Activated CD4-positive, alpha-beta T cell treated with anti-CD3 and anti-CD28 coated beads, Interleukin-2, amount 10 ng/mL, durations not matched to agents 7 days and 5 days (primary cell): ENCODE data around the gene OR6C75. TPM values are rescaled to one million over a fixed set of nuclear protein-coding genes. Genes with fewer than 3 reads are reported as not detected.
"Not testable (repeated sequence)": the region's sequence is repeated elsewhere in the genome, so short reads cannot be mapped to it uniquely, and the experiment has no call there.

ENCODE experiments used
- CTCF ChIA-PET: fragments of 350-600 bp; sonication (Branson Sonifier 250); formaldehyde crosslinking; loops from one replicate; lab custom pipeline; 2021; ENCODE audit warnings: antibody characterized with exemption; lab: Charles Lee
- POLR2A ChIA-PET: fragments of 350-600 bp; sonication (Branson Sonifier 250); formaldehyde crosslinking; loops from one replicate; lab custom pipeline; 2021; ENCODE audit warnings: antibody characterized with exemption; lab: Charles Lee
- DNase-seq: peaks from one replicate; pipeline ENCODE4 v3.0.0-alpha.2; 2020
- H3K27ac Mint-ChIP-seq: one replicate; pipeline ENCODE4 v1.8.0; 2021; ENCODE audit warnings: mild to moderate bottlenecking, moderate library complexity, mixed read lengths
- H3K27me3 Mint-ChIP-seq: one replicate; pipeline ENCODE4 v1.8.0; 2021; ENCODE audit warnings: mixed read lengths
- H3K36me3 Mint-ChIP-seq: one replicate; pipeline ENCODE4 v1.8.0; 2021; ENCODE audit warnings: low read depth, mixed read lengths
- H3K4me1 Mint-ChIP-seq: one replicate; pipeline ENCODE4 v1.8.0; 2021; ENCODE audit warnings: mixed read lengths
- H3K4me3 Mint-ChIP-seq: one replicate; pipeline ENCODE4 v1.8.0; 2021; ENCODE audit warnings: mild to moderate bottlenecking, moderate library complexity, mixed read lengths
- H3K9me3 Mint-ChIP-seq: one replicate; pipeline ENCODE4 v1.8.0; 2021; ENCODE audit warnings: mixed read lengths
- total RNA-seq, 2 experiments: library from RNA; stranded (reverse); gene quantifications; one replicate each; pipeline ENCODE4 v1.2.3, GENCODE V29; 2021

The OR6C75 gene
- total RNA-seq, 2 experiments from 2014 or later, result not detected

DNA sequence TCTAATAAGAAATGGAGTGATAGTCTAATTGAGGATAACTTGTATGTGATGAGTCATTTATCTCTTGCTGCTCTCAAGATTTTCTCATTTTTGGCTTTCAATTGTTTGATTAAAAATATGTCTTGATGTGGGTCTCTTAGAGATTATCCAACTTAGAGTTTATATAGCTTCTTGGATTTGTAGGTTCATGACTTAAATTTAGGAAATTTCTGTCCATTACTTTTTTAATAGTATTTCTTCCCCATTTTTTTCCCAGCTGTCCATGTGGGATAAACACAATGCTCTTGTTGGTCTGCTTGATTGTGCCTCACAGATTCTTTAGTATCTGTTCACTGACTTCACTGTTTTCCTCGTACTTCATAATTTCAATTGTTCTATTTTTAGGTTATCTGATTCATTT lies 45.1 kb downstream of the OR6C75 start:
- Mint-ChIP-seq H3K4me3 (no peak overlapping the region), H3K27me3 (peaks cover 12% of the 10 kb centered on the region), H3K36me3 (no peaks in the 10 kb centered on the region), H3K27ac (no peak overlapping the region), H3K4me1 (no peaks in the 10 kb centered on the region), H3K9me3 (no peaks in the 10 kb centered on the region)
- CTCF ChIA-PET, result interaction anchor here (1.2 kb wide), 1 partner anchor 12 kb away, joined by 3 read pairs; no protein-coding TSS in a partner anchor
- DNase-seq, result no peak
- POLR2A ChIA-PET, result no interaction called here

DNA sequence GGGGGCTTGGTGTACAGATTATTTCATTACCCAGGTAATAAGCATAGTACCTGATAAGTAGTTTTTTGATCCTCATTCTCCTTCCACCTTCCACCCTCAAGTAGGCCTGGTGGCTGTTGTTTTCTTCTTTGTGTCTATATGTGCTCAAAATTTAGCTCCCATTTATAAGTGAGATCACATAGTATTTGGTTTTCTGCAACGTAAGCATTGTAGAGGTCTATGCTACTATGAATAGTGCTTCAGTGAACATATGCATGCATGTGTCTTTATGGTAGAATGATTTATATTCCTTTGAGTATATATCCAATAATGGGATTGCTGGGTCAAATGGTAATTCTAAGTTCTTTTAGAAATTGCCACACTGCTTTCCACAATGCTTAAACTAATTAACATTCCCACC lies 46.4 kb downstream of the OR6C75 start:
- H3K36me3 Mint-ChIP-seq, POLR2A ChIA-PET, DNase-seq, H3K4me1 Mint-ChIP-seq, CTCF ChIA-PET, H3K4me3 Mint-ChIP-seq, H3K9me3 Mint-ChIP-seq, H3K27ac Mint-ChIP-seq: not testable (repeated sequence)
- peaks cover 14% of the 10 kb centered on the region for H3K27me3 Mint-ChIP-seq

DNA sequence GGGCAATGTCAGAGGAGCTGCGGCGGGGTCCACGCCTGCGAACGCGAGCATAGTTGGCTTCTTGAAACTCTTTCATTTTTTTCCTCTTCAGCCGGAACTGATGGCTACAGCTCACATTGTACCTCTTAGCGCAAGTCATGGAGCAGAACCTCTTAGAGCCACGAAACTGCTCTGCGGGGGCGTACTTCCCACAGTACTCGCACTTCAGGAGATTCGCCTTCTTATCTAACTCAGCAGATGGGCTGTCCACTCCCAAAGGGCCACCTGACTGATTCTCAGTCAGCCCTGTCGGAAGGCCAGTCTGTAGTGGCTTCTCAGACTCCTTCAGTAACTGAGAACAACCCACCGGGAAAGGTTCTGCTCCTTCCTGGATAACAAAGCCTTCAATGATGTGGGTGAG lies 49.4 kb downstream of the OR6C75 start:
- peaks cover 34% of the 10 kb centered on the region for H3K27me3 Mint-ChIP-seq
- CTCF ChIA-PET, H3K4me3 Mint-ChIP-seq, POLR2A ChIA-PET, H3K4me1 Mint-ChIP-seq, H3K9me3 Mint-ChIP-seq, DNase-seq, H3K27ac Mint-ChIP-seq, H3K36me3 Mint-ChIP-seq: not testable (repeated sequence)

DNA sequence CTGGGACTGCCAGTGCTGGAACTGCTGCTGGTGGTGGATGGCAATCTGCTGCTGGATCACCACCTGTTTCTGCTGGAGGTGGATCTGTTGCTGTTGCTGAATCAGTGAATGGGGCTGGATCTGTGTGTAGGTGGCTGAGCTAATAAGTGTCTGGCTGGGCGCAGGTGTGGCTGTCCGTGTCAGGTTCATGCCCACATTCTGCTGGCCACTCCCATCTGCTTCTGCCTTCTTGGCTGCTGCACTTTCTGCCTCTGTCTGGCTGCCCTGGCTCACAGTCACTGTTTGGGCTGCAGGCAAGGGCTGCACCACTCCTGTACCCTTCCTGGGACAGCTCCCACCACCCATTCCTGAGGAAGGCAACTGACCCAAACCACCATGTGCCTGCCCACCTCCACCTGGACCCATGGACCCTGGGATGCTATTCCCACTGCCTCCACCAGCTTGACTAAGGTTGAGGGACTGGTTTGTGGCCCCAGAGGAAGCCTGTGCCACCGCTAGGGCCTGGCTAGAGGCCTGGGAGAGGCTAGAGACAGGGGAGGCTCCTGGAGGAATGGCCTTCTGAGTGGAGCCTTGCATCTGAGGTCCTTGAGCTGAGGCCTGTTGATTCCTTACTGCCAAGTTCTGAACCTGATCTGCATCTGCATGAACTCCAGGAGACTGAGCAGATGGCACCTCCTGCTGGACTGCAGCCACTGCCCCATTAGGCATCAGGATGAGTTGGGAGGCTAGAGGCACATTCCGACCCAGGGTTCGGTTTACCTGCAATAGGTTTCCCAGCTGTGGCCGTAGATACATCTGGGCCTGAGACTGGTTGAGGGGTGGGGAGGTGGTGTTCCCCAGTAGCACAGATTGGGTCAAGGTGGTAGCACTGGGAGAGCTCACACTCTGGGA lies 51.0 kb downstream of the OR6C75 start:
- H3K4me3 Mint-ChIP-seq, H3K9me3 Mint-ChIP-seq, POLR2A ChIA-PET: not testable (repeated sequence)

DNA sequence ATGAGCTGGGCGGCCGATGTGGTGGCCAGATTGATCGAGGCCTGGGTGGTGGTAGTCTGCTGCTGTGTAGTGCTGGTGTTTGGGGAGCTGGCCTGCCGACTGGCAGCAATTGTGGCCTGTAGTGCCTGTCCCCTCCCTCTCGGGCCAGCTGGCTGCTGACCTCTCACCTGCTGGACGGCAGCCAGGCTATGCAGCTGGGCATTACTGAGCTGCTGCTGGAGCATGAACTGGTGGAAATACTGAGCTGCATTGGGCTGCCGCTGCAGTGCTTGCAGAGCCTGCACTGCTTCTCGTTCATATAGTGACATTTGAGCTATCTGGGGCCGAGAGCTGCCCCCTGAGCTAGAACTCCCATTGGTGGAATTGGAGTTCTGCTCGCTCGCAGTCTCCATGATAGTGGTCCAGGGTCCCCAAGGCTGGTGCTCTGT lies 51.6 kb downstream of the OR6C75 start:
- peaks cover 44% of the 10 kb centered on the region for H3K27me3 Mint-ChIP-seq
- DNase-seq, H3K36me3 Mint-ChIP-seq, POLR2A ChIA-PET, H3K9me3 Mint-ChIP-seq, H3K4me3 Mint-ChIP-seq, H3K4me1 Mint-ChIP-seq, H3K27ac Mint-ChIP-seq, CTCF ChIA-PET: not testable (repeated sequence)

More for the DNA sequence above, 51.0 kb downstream of the OR6C75 start:
- DNase-seq, H3K36me3 Mint-ChIP-seq, H3K4me1 Mint-ChIP-seq, H3K27ac Mint-ChIP-seq, CTCF ChIA-PET: not testable (repeated sequence)
- H3K27me3 Mint-ChIP-seq, result peaks cover 40% of the 10 kb centered on the region

DNA sequence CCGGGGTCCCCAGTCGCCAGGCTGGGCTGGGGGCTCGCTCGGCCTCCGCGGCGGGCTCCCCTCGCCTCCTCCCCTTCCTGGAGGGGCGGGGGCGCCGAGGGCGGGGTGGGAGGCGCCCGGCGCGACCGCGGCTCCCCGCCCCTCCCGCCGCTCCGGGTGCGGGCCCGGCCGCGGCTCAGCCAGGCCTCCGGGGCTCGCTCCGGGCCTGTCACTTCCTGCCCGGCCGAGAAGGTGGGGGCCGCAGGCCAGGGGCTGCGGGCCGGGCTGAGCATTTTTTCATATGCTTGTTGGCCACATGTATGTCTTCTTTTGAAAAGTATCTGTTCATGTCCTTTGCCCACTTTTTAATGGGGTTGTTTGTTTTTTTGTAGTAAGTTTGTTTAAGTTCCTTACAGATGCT lies 52.1 kb downstream of the OR6C75 start:
- H3K36me3 Mint-ChIP-seq, H3K4me1 Mint-ChIP-seq, H3K27ac Mint-ChIP-seq, POLR2A ChIA-PET, H3K9me3 Mint-ChIP-seq, H3K4me3 Mint-ChIP-seq, DNase-seq, CTCF ChIA-PET: not testable (repeated sequence)
- H3K27me3 Mint-ChIP-seq, result peaks cover 44% of the 10 kb centered on the region

DNA sequence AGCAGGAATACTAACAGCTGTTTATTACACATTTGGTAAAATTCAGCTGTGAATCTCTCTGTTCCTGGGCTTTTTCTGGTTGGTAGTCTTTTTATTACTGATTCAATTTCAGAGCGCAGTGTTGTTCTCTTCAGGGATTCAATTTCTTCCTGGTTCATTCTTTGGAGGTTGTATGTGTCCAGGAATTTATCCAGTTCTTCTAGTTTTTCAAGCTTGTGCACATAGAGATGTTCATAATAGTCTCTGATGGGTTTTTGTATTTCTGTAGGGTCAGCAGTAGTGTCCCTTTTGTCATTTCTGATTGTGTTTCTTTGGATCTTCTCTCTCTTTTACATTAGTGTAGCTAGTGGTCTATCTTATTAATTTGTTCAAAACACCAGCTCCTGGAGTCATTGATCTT lies 54.2 kb downstream of the OR6C75 start:
- Mint-ChIP-seq H3K4me3 (no peak overlapping the region), H3K36me3 (no peaks in the 10 kb centered on the region), H3K4me1 (peaks cover 2% of the 10 kb centered on the region), H3K27ac (no peak overlapping the region), H3K9me3 (no peaks in the 10 kb centered on the region), H3K27me3 (peaks cover 44% of the 10 kb centered on the region)
- no peak for DNase-seq
- CTCF ChIA-PET, result no interaction called here
- POLR2A ChIA-PET, result no interaction called here

Other genes with a start within 250 kb of the OR6C75 start
- gene OR9K2, start 236.6 kb upstream of the OR6C75 start, total RNA-seq, result not detected
- not detected for gene OR10A7, start 141.9 kb upstream of the OR6C75 start, total RNA-seq
- not detected for gene OR6C74, start 118.4 kb upstream of the OR6C75 start, total RNA-seq
- gene OR6C6, start 66.4 kb upstream of the OR6C75 start, total RNA-seq, result not detected
- not detected for gene OR6C1, start 48.6 kb upstream of the OR6C75 start, total RNA-seq
- gene OR6C3, start 32.2 kb upstream of the OR6C75 start, total RNA-seq, result not detected
- gene OR6C65, start 37.6 kb downstream of the OR6C75 start, total RNA-seq, result not detected
- gene OR6C76, start 63.3 kb downstream of the OR6C75 start, total RNA-seq, result not detected
- not detected for gene OR6C2, start 81.1 kb downstream of the OR6C75 start, total RNA-seq
- not detected for gene OR6C70, start 107.2 kb downstream of the OR6C75 start, total RNA-seq
- gene OR6C68, start 129.4 kb downstream of the OR6C75 start, total RNA-seq, result not detected
- gene OR6C4, start 186.6 kb downstream of the OR6C75 start, total RNA-seq, result not detected
- not detected for gene OR2AP1, start 209.5 kb downstream of the OR6C75 start, total RNA-seq